IMR-90 (cell line): Measurements from ENCODE around the gene RASSF5. TPM values are rescaled to one million over a fixed set of nuclear protein-coding genes. Genes with fewer than 3 reads are reported as not detected.

Experiments used
- ATAC-seq: fragments of 200-7000 bp; cut with Tn5 transposase; 2 replicates; pipeline ENCODE4 v1.9.1; 2020; ENCODE audit warnings: low read depth, mild to moderate bottlenecking, moderate library complexity
- Bru-seq: library from RNA; stranded (reverse); fragments of 400-500 nt; gene quantifications from one replicate; lab custom pipeline; 2021; lab: Mats Ljungman, UMichigan
- BruChase-seq, 2 experiments: library from RNA; stranded (reverse); fragments of 400-500 nt; gene quantifications; one replicate each; lab custom pipeline; 2021; lab: Mats Ljungman, UMichigan
- BruUV-seq: library from RNA; stranded (reverse); fragments of 400-500 nt; replicated peaks from 2 replicates; lab custom pipeline; 2021; lab: Mats Ljungman, UMichigan
- CTCF ChIA-PET: fragments of 300-600 bp; formaldehyde crosslinking; extraction: SDS; loops from one replicate; lab custom pipeline; 2021; ENCODE audit warnings: antibody characterized with exemption; lab: Yijun Ruan, JAX
- POLR2A ChIA-PET: fragments of 300-600 bp; sonication (Branson Sonifier 250); formaldehyde crosslinking; loops from one replicate; lab custom pipeline; 2022; ENCODE audit warnings: antibody characterized with exemption; ENCODE audit not compliant: unreplicated experiment; lab: Charles Lee
- DNase-seq: peaks from one replicate; pipeline ENCODE4 v3.0.0; 2013
- H2AFZ ChIP-seq: replicated peaks from 2 replicates; pipeline ENCODE3; 2013; ENCODE audit warnings: low read length, mild to moderate bottlenecking; ENCODE audit not compliant: poor library complexity
- H2AK5ac ChIP-seq: 2 replicates; pipeline ENCODE4 v1.6.1; 2013; ENCODE audit warnings: low read depth, low read length, inconsistent platforms
- H2AK9ac ChIP-seq: replicated peaks from 2 replicates; pipeline ENCODE3; 2013; ENCODE audit warnings: mild to moderate bottlenecking, low read depth, low read length, moderate library complexity; ENCODE audit not compliant: poor library complexity
- H2BK120ac ChIP-seq: 2 replicates; pipeline ENCODE4 v1.6.1; 2013; ENCODE audit warnings: low read depth, low read length, inconsistent platforms
- H2BK15ac ChIP-seq: 3 replicates; pipeline ENCODE4 v1.6.1; 2013; ENCODE audit warnings: low read depth, low read length, inconsistent platforms
- H2BK20ac ChIP-seq: 2 replicates; pipeline ENCODE4 v1.6.1; 2013; ENCODE audit warnings: low read depth, mild to moderate bottlenecking, inconsistent platforms, low read length, moderate library complexity
- H2BK5ac ChIP-seq: 2 replicates; pipeline ENCODE4 v1.6.1; 2013; ENCODE audit warnings: mild to moderate bottlenecking, low read depth, low read length, inconsistent platforms; ENCODE audit not compliant: poor library complexity, severe bottlenecking
- H3K14ac ChIP-seq: replicated peaks from 2 replicates; pipeline ENCODE4 v1.6.1; 2013; ENCODE audit warnings: low read depth, low read length, inconsistent platforms
- H3K18ac ChIP-seq: 2 replicates; pipeline ENCODE4 v1.6.1; 2013; ENCODE audit warnings: low read depth, low read length, control low read depth
- H3K23ac ChIP-seq: 2 replicates; pipeline ENCODE4 v1.6.1; 2013; ENCODE audit warnings: low read depth, low read length, inconsistent platforms
- H3K27ac ChIP-seq: 2 replicates; pipeline ENCODE4 v1.5.1; 2013; ENCODE audit warnings: mild to moderate bottlenecking, control low read depth, low read length; ENCODE audit not compliant: insufficient read depth
- H3K27me3 ChIP-seq: 2 replicates; pipeline ENCODE4 v1.6.1; 2013; ENCODE audit warnings: low read length; ENCODE audit not compliant: control insufficient read depth, insufficient read depth
- H3K36me3 ChIP-seq: 2 replicates; pipeline ENCODE4 v1.6.1; 2013; ENCODE audit warnings: low read length, mixed read lengths; ENCODE audit not compliant: control insufficient read depth, insufficient read depth
- H3K4ac ChIP-seq: 2 replicates; pipeline ENCODE4 v1.6.1; 2013; ENCODE audit warnings: low read depth, low read length, inconsistent platforms
- H3K4me1 ChIP-seq: 2 replicates; pipeline ENCODE4 v1.6.1; 2013; ENCODE audit warnings: low read length, mixed read lengths; ENCODE audit not compliant: control insufficient read depth, insufficient read depth
- H3K4me2 ChIP-seq: 2 replicates; pipeline ENCODE4 v1.6.1; 2013; ENCODE audit warnings: low read depth, mild to moderate bottlenecking, control low read depth, low read length, moderate library complexity
- H3K4me3 ChIP-seq: 2 replicates; pipeline ENCODE4 v1.5.1; 2013; ENCODE audit warnings: low read depth, mild to moderate bottlenecking, control low read depth, low read length, moderate library complexity; ENCODE audit not compliant: insufficient read depth
- H3K56ac ChIP-seq: 2 replicates; pipeline ENCODE4 v1.6.1; 2013; ENCODE audit warnings: low read length, inconsistent platforms; ENCODE audit not compliant: insufficient read depth; ENCODE audit errors: extremely low read depth
- H3K79me1 ChIP-seq, 2 experiments: 2 replicates each; pipeline ENCODE4 v1.6.1; 2013; ENCODE audit warnings: low read length in 2 of 2, inconsistent platforms in 1 of 2, low read depth in 1 of 2
- H3K9ac ChIP-seq: 2 replicates; pipeline ENCODE4 v1.6.1; 2013; ENCODE audit warnings: low read depth, low read length, control low read depth
- H3K9me1 ChIP-seq: 2 replicates; pipeline ENCODE4 v1.6.1; 2013; ENCODE audit warnings: low read length, inconsistent platforms; ENCODE audit not compliant: insufficient read depth
- H3K9me3 ChIP-seq: 2 replicates; pipeline ENCODE4 v1.6.1; 2013; ENCODE audit warnings: low read length; ENCODE audit not compliant: control insufficient read depth, insufficient read depth
- H4K20me1 ChIP-seq: 2 replicates; pipeline ENCODE4 v1.6.1; 2013; ENCODE audit warnings: low read length, inconsistent platforms; ENCODE audit not compliant: insufficient read depth
- H4K5ac ChIP-seq: 2 replicates; pipeline ENCODE4 v1.6.1; 2013; ENCODE audit warnings: mild to moderate bottlenecking, low read depth, low read length, control low read depth
- H4K8ac ChIP-seq, 2 experiments: 2 replicates each; pipeline ENCODE4 v1.6.1; 2013; ENCODE audit warnings: low read depth in 2 of 2, low read length in 2 of 2, control low read depth in 1 of 2, inconsistent platforms in 1 of 2
- H4K91ac ChIP-seq: 2 replicates; pipeline ENCODE4 v1.6.1; 2013; ENCODE audit warnings: low read depth, low read length, inconsistent platforms; ENCODE audit not compliant: insufficient read depth
- CHD1 ChIP-seq: IDR thresholded peaks from 2 replicates; pipeline ENCODE4 v1.6.1; 2012; ENCODE audit warnings: low read depth, low read length, improper control_type of control experiment
- MAZ ChIP-seq: IDR thresholded peaks from 2 replicates; pipeline ENCODE4 v1.6.1; 2012; ENCODE audit warnings: low read depth, mild to moderate bottlenecking, low read length, improper control_type of control experiment, moderate library complexity, borderline replicate concordance
- POLR2A ChIP-seq: IDR thresholded peaks from 2 replicates; pipeline ENCODE4 v1.6.1; 2012; ENCODE audit warnings: mild to moderate bottlenecking, low read depth, low read length
- WGBS, 2 experiments: methylation state at CpG; one replicate each; pipeline versions ENCODE4 v1.1.5 to v1.1.7; 2013; ENCODE audit warnings: missing lambda C conversion rate in 2 of 2; ENCODE audit not compliant: insufficient read length in 1 of 2; ENCODE audit errors: extremely low coverage in 2 of 2; 5-methylcytosine and 5-hydroxymethylcytosine counted together
- dilution Hi-C: fragments of 300-500 bp; cut with HindIII; formaldehyde crosslinking; loops from one replicate; pipeline ENCODE4 v1.14.3; 2018; ENCODE audit warnings: low sequenced_read_pairs; ENCODE audit not compliant: unreplicated experiment
- in situ Hi-C: fragments of 300-500 bp; cut with MboI; formaldehyde crosslinking; loops from 3 replicates; pipeline ENCODE4 v1.14.3; 2019; ENCODE audit warnings: low sequenced_read_pairs, inconsistent platforms, mixed read lengths
- intact Hi-C: fragments of 100-400 bp; cut with micrococcal nuclease; formaldehyde crosslinking; loops from 2 replicates; pipeline ENCODE4 v1.10.0; 2022
- long read RNA-seq: library from polyadenylated mRNA; unstranded; transcript quantifications from one replicate; pipeline ENCODE4 v2.0.0, GENCODE V29; 2021; ENCODE audit not compliant: unreplicated experiment
- polyA plus RNA-seq, 3 experiments: library from polyadenylated mRNA; depleted of rRNA; stranded (reverse); fragments of >200 nt; gene quantifications; 2 replicates each; pipeline ENCODE4 v1.2.3, GENCODE V29; 2012; ENCODE audit warnings: low replicate concordance in 1 of 3
- total RNA-seq: library from RNA; depleted of rRNA; stranded (reverse); fragments of >200 nt; gene quantifications from 2 replicates; pipeline ENCODE4 v1.2.3, GENCODE V29; 2012; rRNA removed

RASSF5 gene, protein sequence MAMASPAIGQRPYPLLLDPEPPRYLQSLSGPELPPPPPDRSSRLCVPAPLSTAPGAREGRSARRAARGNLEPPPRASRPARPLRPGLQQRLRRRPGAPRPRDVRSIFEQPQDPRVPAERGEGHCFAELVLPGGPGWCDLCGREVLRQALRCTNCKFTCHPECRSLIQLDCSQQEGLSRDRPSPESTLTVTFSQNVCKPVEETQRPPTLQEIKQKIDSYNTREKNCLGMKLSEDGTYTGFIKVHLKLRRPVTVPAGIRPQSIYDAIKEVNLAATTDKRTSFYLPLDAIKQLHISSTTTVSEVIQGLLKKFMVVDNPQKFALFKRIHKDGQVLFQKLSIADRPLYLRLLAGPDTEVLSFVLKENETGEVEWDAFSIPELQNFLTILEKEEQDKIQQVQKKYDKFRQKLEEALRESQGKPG
- total RNA-seq, result 0.18 and 0.56 TPM in 2 replicates
- polyA plus RNA-seq (2012; rRNA removed), result 1.1 TPM in 2 replicates
- 0.39 and 1.2 TPM in 2 replicates for polyA plus RNA-seq (2012; cell fraction: cytosol; rRNA removed)
- 2.3 and 3.2 TPM in 2 replicates for polyA plus RNA-seq (2012; cell fraction: nucleus; rRNA removed; ENCODE audit: low replicate concordance)
- Bru-seq, nascent RNA, result percentile 50 among the genes with signal in this experiment
- percentile 49 among the genes with signal in this experiment for BruChase-seq, experiment 1, labeled RNA remaining after a 6-hour chase
- percentile 52 among the genes with signal in this experiment for BruChase-seq, experiment 2, labeled RNA remaining after a 2-hour chase
- long read RNA-seq, transcript RASSF5-202 (6 exons, 2,064 nt), result major isoform, 6 of 6 reads
- long read RNA-seq, partial matches to known transcripts, result 0 of 6 reads
- long read RNA-seq, other reads (novel, unspliced or antisense), result 0 of 6 reads

- Histone ChIP-seq H2BK120ac (peak within 1 kb of the TSS; percentile 49; the same call in 1 of the 2 replicates), H2AK9ac (peak within 1 kb of the TSS; percentile 44), H3K4me1 (peaks cover 18% of the 10 kb centered on the region), H4K91ac (no peak within 1 kb of the TSS; the same call in 1 of the 2 replicates), H3K56ac (no peak within 1 kb of the TSS), H4K8ac (peak within 1 kb of the TSS in 1 of 2 experiments; percentile 68; a peak in 1 of 4 replicates), H3K4me3 (peak within 1 kb of the TSS; percentile 58), H2BK5ac (no peak within 1 kb of the TSS), H2BK15ac (no peak within 1 kb of the TSS; the same call in 2 of the 3 replicates), H3K14ac (0 out of 2 replicates have a peak within 1 kb of the TSS, but pooled peaks have one; percentile 24), H3K79me1 (no peaks in the 10 kb centered on the region; a peak in 1 of 4 replicates), H3K23ac (peak within 1 kb of the TSS; percentile 66), H3K36me3 (no peaks in the 10 kb centered on the region), H2BK20ac (no peak within 1 kb of the TSS), H3K9me1 (peaks cover 6% of the 10 kb centered on the region), H3K27me3 (no peaks in the 10 kb centered on the region), H3K4ac (peak within 1 kb of the TSS; percentile 68), H3K9me3 (no peaks in the 10 kb centered on the region), H3K9ac (0 out of 2 replicates have a peak within 1 kb of the TSS, but pooled peaks have one; percentile 16), H2AK5ac (peak within 1 kb of the TSS; percentile 57), H4K20me1 (0 out of 2 replicates have a peak, but pooled peaks cover 3% of the 10 kb centered on the region), H2AFZ (peak within 1 kb of the TSS; percentile 90), H3K18ac (no peak within 1 kb of the TSS), H3K4me2 (peak within 1 kb of the TSS; percentile 67), H3K27ac (no peak within 1 kb of the TSS), H4K5ac (no peak within 1 kb of the TSS; the same call in 1 of the 2 replicates)
- peak; percentile 74 for ATAC-seq
- in situ Hi-C loops, result no loop called here
- CTCF ChIA-PET, result interaction anchor here (1.1 to 2.1 kb wide), 2 partner anchors 14 to 76 kb away, joined by 3 to 6 read pairs; no protein-coding TSS in a partner anchor
- intact Hi-C loops, result no loop called here
- WGBS, 2 experiments, result 5% methylated on average over 40 of the region's 97 CpGs; no CpG with 5 or more reads in 1 of the 2 experiments
- POLR2A ChIA-PET, result no interaction called here
- dilution Hi-C loops, result no loop called here
- TF ChIP-seq POLR2A (peak; percentile 79), MAZ (peak; percentile 50; the same call in 1 of the 2 replicates), CHD1 (no peak)
- BruUV-seq, result no TSS peak
- DNase-seq, result peak; percentile 41
Measured at GRCh38 chr1:206507284-206508129, at the start of gene RASSF5. Gene RASSF5 (plus strand): TSS chr1:206507531. CDS start chr1:206507603, 72 bp downstream.
